GM18861 (cell line): ENCODE data around the gene CLEC4F.

Experiments used
- ATAC-seq: cut with Tn5 transposase; IDR thresholded peaks from one replicate; pipeline ENCODE4 v1.9.1; 2021; ENCODE audit not compliant: unreplicated experiment

Gene CLEC4F

DNA sequence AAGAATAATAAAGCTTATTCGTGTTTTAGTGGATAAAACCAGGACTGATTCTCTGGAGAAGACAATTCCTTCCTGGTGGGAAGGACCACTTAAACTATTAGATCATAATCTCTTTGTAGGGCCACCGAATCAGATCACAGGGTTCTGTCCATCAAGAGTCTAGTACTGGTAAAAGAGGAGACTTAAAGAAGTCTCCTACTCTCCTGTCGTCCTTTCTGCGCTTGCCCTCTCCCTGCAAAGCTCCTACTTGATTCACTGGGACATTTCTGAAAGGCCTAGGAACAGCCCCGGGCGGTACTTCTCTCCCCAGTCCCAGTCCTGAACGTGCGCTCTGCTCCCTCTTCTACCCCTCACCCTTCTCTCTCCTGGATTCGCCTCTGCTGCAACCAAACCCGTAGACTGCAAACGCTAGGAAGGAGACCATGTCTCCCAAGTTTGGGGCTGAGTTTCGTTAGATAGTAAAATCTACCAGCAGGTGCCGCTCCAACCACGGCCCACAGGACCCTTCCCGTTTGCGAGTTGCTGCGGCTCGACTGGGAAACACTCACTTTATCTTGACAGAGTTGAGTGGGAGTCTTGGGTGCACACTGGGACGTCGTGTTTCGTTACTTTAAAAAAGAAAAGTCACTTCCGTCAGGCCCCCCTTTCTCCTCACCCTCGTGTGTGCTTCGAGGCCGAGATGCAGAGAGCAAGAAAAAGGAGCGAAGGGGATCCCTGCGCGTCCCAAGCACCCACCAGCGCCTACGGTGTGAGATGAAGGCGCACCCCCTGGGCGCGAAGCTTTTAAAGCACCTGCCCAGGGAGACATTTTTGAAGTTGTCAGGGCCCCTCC is 30.9 kb downstream of the CLEC4F start:
- no peak for ATAC-seq

DNA sequence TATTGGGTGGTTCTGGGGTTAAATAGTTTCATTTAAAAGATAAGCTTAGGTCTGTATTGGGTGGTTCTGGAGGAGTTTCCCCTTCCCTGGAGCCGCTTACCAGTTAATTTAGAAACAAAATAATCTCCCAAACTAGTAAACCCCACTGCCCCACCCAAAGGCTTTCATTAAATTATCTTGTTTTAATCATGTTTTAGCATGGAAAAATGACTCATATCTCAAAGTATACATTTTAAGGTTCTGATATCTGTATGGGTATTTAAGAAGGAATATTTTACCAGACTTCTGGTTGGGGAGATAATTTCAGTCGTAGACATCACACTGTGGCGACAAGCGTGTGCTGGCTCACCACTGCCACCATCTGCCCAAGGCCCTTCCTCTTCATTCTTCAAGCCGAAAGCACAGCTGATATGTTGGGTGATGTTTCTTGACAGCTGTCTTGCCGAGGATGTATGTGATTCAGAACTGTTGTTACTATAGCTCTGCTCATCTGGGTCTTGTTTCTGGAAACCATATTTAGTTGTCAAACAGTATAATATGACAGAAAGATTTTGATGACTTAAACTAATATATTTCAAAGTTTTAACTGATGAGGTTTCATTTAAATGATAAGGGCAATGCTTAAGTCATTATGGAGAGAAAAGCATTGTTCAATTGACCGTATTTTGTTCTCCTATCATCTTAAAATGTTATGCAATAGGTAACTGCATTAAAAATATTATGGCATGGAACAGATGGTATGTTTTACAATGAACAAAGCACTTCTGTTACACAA is 35.1 kb downstream of the CLEC4F start:
- ATAC-seq: no peak

DNA sequence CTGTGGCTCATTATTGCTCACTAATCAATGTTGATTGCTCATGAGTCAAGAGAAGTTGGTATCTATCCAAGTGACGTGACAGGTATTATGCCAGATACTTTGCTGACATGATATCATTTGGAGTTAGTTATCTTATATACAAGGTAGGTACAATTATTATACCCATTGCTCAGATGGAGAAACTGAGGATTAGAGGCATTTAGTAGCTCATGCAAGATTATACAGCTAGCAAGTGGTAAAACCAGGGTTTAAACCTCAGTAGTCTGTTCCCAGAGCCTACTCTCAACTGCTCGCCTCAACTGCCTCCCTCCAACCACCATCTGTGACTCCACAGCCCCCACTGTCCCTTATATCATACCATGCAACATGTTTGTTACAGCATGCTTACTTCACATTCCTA is 36.1 kb downstream of the CLEC4F start:
- ATAC-seq: no peak

GRCh38 chr2:70779911-70780545 is 40.4 kb downstream of the CLEC4F start:
- ATAC-seq: no peak

DNA sequence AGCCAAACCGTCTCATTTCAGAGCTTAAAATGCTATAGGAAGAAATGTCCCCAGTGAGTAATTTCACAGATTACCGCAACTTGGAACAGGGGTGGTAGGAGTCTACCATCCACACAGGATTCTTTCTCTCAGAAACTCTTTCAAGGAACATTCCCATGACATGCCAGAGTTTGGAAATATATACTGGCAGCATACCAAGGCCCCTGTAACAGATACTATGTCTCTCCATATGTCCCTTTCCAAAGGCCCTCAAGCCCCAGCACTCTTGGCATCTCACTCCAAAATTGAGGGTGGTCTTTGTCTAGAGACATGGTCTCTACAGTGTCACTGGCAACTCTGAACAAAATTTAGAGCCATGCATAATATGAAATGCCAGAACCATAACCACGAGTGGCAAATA is 40.9 kb downstream of the CLEC4F start:
- no peak for ATAC-seq

DNA sequence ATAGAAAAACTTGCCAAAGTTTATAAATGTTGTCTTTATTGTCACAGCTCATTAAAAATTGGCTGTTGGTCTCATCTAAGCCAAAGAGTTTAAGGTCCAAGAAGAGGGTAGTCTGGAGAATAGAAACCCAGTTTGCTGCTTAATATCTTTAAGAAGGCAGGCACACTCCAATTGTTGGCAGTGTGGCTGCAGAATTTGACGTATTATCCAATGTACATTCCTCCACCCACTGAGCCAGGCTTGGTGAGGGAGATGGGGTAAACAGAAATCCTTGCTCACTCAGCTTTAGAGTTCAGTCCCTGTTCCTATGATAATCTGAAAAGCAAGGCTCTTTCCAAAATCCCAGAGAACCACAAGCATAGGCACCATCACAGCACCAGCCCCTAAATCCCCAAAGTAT is 41.7 kb downstream of the CLEC4F start:
- no peak for ATAC-seq

GRCh38 chr2:70777450-70777849 is 42.9 kb downstream of the CLEC4F start:
- no peak for ATAC-seq

- ATAC-seq: no peak
Measured at GRCh38 chr2:70776266-70776665, 44.1 kb downstream of the CLEC4F start.

DNA sequence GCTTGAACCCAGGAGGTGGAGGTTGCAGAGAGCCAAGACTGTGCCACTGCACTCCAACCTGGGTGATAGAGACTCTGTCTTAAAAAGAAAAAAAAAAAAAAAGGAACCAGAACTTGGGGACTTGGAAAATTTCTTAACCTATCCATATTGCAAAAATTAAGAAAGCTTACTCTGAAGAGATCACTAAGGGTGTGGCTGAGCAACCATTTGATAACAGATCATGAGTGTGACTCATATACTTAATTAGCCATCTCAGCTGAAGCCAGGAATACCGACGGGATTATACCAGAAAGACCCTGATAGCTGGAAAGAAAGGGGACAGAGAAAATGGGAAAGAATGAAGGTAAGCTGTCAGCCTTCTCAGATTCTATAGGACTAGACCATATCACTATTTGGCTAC is 45.3 kb downstream of the CLEC4F start:
- ATAC-seq: no peak

GRCh38 chr2:70772486-70773155 is 47.8 kb downstream of the CLEC4F start:
- no peak for ATAC-seq

GRCh38 chr2:70771446-70771845 is 49.0 kb downstream of the CLEC4F start:
- peak; percentile 89 for ATAC-seq

DNA sequence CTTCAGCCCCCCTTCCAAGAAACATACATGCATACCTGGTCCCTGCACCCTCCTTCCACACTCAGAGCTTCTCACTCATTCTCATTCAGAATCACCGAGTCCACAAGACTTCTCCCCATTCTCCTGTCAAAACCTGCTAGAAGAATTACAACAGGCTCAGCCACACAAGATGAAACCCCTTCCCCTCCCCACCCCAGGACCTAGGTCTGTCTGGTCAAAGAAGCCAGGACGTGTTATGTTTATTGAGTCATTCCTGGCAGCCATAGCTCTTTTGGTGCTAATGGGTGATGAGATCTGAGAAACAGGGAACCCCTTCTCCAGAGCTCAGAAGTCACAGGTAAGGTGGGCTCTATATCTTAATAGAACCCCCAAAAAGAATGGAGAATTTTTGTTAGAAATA is 50.9 kb downstream of the CLEC4F start:
- no peak for ATAC-seq

GRCh38 chr2:70768590-70769085 is 51.8 kb downstream of the CLEC4F start:
- ATAC-seq: no peak

GRCh38 chr2:70767699-70768589 is 52.5 kb downstream of the CLEC4F start, which contains the start of gene ADD2:
TSS of gene ADD2 (minus strand) at chr2:70768200. CDS start at chr2:70706408, 61,792 bp downstream.
- no peak for ATAC-seq

GRCh38 chr2:70767079-70767698 is 53.2 kb downstream of the CLEC4F start:
- no peak for ATAC-seq

- no peak for ATAC-seq
Measured at GRCh38 chr2:70766357-70767078, 53.9 kb downstream of the CLEC4F start.

GRCh38 chr2:70765507-70765906 is 54.9 kb downstream of the CLEC4F start:
- no peak for ATAC-seq

GRCh38 chr2:70759446-70759845 is 61.0 kb downstream of the CLEC4F start:
- ATAC-seq: no peak
